HK-2 (cell line): Measurements from ENCODE around the gene POLE.

Experiments used
- DNase-seq: peaks from one replicate; pipeline ENCODE4 v3.0.0-alpha.2; 2018; ENCODE audit not compliant: unreplicated experiment

POLE gene

DNA sequence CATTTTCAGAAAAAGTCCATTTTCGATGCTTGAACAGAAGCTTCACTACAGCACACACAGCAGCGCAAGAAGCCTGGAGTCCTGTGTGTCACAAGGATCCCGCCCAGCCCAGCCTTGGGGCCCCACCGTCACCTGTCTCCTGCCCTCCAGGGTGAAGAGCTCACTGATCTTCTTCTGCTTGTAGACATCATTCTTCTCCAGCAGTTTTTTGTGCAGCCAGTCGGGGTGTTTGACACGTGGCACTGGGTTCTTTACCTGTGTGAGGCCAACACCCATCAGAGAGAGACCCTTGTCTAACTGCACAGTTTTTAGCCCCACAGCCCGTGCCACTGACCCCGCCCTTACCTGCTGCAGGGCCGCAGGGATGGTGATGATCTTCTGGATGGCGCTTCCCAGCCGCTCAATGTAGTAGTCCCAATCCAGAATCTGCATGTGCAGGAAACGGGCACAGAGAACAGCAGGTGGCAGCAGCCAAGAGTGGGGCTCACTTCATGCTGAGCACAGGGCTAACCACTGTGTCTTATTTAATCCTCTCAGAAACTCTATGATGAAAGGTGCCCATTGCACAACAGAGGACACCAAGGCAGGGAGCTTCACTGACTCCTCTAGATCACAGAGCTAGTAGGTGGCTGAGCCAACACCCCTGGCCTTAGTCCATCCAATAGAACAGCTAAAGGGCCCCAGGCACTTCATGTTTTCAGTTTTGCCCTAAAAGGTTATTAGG, 30.0 kb downstream of the POLE start:
- no peak for DNase-seq

DNA sequence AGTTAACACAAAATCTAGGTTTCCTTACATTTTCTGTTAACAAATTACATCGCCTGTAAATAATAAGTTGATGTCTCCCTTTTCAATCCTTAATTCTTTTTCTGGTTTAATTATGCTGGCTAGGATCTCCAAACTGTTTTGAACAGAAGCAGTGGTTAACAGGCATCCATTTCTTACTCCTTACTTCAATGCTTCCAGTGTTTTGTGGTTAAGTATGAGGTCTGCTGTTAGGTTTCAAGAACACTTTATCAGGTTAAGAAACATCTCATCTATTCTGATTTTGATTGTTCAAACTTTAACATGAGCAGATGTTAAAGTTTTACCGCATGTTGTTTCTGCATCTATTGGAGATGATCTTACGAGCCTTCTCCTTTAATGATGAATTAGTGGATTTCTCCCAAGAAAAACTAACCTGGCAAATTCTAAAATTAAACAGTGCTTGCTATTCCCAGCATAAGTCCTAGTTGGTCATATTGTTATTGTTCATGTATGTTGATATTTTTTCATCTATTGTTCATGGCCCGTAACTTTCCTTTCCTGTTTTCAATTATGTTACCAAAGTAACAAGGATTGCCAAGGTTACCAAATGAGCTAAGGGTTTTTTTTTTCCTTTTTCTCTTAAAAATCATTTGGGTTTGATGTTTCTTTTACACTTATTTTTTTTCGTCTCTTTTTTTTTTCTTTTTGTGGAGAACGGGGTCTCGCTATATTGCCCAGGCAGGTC, 33.4 kb downstream of the POLE start:
- DNase-seq, result no peak

DNA sequence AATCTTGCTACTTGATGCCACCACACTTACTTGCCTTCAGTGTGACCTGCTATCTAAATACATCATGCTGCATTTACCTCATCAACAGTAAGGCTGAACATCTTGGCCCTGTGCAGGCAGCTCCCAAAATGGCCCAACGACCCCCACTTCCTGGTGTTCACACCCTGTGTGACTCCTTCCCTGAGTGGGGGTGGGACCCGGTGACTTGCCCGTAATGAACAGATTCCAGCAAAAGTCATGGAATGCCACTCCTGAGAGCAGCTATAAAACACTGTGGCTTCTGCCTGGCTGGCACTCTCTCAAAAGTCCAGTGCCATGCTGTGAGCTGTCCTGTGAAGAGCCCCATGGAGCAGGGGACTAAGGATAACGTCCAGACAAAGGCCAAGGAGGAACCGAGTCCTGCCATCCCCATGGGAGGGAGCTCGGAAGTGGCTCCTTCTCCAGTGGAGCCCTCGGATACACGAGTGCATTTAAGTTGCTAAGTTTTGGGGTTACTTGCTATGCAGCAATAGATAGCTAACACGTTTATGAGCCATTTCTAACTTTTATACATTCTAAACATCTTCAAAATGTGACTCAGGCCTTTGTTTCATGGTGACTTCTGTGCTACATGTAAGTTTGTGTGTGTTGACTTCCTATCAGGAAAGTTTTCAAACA, 35.6 kb downstream of the POLE start:
- no peak for DNase-seq

DNA sequence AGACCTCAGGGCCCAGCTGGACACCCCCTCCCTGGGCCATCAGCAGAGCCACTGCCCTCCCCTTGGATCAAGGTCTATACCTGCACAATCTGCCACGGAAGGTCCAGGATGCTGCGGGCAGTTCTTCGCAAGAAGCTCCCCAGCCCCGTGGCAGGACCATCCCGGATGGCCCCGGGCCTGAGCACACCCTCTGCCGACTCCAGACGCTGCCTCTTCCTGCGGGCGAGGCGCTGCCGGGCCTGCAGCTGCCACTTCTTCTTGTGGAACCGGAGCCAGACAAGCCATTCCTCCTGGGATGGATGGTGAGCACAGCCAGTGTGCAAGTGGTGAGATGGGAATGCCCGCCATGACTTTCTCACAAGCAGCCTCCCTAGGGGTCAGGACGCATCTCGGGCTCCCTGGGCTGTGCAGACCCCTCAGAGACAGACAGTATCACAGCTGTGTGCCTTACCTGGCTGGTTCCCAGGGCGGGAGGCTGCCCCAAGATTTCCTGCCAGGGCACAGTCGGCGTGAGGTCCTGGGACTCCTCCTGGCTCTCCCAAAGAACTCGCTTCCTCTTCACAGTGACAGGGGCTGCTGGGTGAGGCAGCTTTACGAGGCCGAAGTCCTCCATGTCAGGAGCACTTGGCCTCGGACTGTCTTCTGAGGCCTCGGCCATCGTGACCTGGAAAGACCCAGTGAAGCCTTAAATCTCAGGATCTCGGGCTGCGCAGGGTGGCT, 37.8 kb downstream of the POLE start:
- no peak for DNase-seq

DNA sequence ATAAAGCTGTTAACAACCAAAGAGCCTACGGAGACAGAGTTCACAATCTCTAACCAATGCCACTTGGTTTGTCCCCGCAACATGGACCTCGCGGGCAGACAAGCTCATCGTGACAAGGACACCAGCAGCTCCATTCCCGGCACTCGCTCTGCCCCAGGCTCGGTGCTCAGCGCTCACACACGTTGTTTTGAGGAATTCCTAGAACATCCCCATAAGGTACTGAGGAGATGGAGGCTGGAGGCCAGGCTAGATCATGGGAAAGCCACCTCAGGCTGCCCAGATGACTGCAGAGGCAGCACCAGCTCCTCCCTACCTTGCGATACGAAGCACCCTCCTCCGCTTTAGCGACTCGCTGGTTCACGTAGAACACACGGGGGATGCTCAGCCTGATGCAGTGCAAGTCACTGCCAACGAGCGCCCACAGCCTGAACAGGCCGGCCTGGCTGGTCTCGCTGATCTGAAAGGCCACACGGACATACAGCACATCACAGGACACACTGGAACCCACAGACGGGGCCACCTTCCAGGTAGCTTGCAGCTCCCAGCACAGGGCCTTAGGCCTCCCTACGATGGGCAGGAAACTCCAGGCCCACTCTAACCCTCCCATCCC, 38.4 kb downstream of the POLE start:
- no peak for DNase-seq

DNA sequence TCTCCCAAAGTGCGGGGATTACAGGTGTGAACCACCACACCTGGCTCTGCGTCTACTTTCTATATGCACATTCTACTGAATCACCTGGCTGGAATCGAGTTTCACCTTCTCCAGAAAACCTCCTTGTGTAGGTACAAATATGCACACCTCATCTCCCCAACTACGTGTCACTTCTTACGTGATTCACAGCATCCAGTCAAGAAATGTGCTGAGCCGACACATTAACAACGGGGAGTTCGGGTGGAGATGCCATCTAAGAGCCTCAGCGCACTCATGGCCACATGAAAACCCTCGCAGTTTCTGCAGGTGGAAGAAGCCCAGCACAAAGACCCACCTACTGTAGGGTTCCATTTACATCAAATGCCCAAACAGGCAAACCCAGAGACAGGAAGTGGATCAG, 39.3 kb downstream of the POLE start:
- DNase-seq, result no peak

DNA sequence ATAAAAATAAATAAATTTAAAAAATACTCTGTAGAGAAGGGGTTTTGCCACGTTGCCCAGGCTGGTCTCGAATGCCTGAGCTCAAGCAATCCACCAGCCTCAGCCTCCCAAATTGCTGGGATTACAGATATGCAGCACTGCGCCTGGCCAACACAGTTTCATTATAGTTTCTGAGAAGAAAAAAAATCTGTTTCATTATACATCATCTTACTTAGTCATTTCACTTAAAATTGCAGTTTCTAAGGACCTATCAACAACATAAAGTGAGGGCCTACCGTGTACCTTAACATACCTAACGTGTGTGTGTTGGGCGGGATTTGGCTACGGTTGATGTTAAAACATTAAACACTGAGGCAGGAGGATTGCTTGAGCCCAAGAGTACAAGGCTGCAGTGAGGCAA, 40.3 kb downstream of the POLE start:
- no peak for DNase-seq

DNA sequence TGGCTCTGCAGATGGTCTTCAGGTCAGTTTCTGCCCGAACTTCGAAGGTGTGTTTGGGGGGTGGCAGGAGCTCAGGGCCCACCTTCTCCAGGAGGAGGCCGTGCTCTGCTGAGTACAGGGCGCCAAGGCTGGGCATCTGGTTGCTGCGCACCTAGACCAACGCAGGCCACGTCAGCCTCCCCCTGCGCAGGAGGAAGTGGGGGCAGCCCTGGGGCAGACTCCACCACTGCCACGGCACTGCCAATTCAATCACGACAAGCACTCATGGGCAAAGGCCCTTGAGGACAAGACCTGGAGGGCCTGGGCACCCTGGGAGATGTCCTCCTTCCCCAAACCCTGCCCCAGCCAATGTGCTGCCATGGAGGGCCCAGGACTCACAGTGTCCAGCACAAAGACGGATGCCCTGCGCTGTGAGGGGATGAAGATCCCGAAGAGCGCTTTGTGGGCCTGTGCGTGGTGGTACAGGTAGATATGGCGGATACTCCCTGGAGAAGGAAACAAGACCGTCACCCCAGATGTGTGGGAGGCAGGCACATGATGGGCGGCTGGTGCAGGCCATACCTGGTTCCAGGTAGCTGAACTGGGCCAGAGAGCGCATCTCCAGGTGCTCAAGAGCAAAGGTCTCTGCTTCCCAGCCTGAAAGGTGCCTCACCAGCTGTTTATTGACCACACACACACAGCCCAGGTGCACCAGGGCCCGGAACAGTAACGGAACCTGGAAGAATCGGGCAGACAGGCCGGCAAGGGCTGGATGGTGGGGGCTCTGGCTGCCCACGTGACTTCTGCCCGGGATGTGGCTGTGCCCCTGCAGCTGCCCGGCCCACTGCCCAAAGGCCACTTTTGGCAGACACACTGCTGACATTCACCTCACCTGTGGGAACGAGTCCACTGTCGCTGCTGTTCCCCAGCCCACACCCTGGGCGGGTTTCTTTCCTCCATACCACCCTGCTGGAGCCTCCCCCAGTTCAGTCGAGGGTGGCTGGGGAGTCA, 44.0 kb downstream of the POLE start:
- DNase-seq, result no peak

DNA sequence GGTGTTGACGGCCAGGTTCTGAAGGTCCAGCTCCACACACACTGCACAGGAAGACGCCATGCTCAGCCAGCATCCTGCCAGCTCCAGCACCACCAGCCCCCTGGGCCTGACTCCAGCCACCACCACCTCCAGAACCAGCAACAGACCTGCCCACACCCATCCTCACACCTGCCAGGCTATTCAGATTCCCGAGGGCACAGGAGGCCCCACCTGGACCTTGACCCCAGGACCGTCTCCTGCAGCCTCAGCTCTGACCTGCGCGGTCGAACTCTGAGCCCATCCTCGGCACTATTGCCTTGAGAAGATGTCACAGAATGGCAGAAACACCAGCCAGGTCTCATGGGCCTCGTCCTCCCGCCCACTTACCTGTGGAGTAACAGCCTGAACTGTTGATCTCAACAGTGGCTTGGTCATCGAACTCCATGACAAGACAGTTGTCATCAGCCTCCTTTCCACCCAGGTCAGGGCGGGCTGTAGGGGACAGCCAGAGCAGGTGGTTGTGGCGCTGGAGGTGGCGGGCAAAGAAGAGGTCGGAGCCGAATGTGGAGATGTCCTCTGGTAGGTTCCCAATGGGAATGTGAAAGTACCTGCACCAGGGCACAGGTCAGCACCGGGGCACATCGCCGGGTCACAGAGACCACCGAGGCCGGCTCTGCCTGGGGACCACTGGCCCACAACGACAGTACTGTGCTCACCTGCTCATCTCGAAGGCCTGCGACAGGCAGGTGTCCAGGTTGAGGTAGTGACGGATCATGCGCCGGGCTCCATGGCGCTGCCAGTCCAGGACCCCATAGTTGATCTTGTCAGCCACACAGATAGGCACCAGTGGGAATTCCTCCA, 45.1 kb downstream of the POLE start:
- DNase-seq, result no peak

DNA sequence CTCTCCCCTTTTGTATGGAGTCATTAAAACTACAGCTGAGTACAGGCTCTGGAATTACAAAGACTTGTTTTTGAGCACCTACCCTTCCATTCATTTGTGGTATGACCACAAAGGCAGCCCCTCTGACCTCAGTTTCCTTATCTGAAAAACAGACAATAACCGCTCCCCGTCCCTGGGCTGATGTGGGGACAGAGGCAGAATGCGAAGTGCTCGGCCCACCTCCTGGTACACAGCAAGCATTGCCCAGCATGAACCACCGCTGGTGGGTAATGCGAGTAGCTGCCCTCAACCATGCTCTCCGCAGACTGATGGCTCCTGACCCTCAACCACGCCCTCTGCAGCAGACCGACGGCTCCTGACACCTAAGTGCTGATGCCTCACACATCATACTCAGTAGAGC, 46.2 kb downstream of the POLE start:
- DNase-seq, result no peak

DNA sequence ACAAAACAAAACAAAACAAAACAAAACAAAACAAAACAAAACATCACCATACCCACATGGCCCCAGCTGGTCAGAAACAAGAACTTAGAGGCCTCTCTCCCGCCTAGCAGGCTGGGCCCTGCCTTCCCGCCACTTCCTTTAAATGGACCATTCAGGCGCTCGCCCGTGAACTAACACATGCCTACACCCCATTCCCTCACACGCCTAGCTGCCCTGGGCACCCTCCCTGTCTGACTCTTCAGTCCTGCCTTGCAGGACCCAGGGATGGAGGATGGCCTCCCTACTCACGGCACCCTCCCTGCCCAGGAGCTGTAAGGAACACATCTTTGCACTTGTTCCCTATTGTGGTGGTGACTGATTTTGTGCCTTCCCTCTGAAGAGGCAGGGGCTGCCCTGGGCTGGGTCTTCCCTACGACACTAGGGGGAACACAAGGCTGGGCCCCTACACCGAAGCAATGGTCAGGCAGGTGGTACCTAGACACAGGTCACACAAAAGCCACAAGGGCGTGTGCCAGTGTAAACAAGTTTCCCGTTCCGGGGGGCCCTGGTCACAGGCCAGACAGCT, 47.1 kb downstream of the POLE start:
- no peak for DNase-seq

DNA sequence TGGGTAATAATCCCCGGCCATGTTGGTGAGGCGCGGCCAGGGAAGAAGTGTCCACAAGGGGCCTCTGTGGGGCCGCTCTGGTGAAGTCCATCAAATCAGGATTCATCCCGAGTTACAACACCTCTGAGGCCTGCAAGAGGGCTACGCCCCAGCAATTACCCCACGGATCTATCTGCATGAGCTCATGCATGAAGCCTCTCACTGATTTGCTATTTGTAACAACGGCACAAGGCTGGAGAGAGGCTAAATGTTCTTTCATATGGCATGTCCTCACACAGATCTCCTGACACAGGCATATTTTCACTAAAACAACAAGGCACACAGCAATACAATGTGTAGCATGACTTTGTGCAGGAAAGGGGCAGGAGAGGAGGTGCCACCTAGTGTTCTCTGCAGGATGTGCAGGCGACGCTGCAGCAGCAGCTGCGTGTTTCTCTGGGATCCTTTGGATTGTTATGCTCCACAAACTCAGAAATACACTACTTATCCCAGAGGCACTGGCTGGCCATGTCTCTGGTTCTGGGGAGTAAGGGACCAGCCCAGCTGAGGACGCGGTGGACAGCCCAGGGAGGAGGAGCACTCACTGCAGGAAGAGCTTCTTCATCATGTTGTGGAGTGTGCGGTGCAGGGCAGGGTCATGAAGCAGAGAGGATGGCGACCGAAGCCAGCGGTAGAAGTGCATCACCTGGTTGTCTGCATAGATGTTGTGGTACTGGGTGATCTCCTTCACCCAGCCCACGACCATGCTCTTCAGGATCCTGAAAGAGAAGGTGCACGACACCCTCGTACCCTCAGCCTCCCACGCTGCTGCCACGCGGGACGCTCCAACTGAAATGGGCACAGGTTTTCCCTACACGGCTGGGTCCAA, 48.4 kb downstream of the POLE start:
- DNase-seq, result no peak

DNA sequence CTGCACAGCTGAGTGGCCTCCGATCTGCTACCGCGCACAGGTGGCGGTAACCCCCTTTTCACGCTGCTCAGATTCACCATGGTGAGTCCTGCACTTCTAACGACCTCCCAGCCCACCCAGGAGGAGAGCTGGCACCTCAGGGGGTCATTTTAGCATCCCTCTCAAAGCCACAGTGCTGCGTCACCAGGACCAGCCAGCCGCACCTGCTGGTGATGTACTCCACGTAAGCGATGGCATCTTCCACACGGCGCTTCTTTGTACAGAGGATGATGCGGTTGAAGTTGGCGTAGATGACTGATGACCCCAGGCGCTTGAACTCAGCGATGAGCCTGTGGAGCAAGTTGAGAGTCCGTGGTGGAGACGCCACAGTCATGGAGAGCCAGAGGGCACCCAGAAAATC, 49.3 kb downstream of the POLE start:
- no peak for DNase-seq

DNA sequence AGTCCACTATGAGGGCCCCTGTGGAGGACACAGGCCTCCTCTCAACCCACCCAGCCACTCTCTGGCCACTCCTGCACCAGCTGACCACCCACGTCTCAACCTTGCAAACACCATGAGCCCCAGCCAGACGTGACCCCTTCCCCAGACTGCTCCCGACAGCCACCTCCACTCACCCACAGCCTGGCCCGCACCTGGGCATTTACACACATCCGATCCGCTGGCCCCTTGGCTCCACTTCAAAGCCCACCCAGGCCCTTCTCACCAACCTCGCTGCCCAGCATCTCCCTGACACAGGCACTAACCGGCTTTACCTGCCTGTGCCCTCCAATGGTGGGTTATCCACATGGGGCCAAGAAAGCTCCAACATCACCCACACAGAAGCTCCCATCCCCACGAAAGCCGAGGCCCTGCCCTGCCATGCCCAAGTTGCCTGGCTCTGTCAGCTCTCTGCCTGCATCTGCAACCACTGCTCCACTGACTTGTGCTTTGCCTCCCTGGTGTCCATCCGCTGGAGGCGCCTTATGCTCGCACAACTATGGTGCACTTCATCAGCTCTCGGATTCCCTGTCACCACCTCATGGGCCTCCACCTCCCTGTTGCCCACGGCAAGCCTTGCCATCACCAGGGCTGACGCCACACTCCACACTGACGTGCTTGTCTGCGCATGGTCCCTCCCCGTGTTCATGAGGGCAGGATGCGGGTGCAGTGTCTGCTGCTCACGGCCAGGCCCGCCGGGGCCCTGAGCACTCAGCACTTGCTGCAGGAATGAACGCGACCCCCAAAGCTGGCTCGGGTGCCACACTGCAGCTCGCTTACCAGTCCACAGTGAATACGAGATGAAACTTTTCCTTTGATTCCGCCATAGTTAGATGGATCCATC, 51.8 kb downstream of the POLE start:
- no peak for DNase-seq

DNA sequence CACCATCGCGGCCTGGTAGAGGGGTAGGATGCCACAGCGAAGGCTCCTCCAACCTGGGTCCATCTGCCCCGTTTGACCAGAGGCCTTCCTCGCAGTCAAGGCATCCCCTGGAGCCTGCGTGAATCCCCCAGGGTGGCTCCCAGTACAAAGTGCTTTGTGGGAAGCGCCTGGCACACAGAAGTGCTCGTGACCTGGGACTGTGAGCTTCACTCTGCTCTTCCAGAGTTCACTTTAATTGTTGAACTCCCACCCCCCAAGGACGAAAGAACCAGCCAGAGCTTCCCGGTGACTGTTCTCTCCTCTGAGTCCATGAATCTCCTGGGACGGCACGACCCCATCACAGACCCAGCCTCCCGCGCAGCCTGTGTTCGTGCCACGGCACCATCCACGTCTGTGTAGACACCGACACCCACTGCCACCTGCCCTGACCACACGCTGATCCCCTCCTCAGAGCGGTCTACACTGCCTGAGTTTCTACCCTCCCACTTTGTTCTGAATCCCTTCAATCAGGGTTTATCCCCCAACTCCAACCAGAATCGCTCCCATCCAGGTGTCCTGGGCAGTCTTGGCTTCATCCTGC, 52.6 kb downstream of the POLE start:
- no peak for DNase-seq

DNA sequence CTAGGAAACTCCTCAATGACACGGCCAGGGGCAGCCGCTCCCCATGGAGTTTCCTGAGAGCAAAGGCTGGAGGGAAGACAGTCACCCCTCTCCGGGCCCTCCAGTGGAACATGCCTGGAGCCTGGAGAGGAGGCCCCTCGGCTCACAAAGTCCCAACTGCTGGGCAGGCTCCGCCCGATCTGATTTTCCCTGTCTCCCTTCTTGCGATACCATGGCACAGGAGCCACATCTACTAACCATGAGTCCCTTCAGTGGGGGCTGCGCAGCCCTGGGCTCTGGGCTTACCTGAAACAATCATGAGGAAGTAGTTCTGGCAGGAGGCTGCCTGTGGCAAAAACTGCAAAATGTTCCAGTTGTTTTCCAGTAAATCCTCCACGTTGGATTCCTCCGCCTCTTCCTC, 53.2 kb downstream of the POLE start:
- no peak for DNase-seq

DNA sequence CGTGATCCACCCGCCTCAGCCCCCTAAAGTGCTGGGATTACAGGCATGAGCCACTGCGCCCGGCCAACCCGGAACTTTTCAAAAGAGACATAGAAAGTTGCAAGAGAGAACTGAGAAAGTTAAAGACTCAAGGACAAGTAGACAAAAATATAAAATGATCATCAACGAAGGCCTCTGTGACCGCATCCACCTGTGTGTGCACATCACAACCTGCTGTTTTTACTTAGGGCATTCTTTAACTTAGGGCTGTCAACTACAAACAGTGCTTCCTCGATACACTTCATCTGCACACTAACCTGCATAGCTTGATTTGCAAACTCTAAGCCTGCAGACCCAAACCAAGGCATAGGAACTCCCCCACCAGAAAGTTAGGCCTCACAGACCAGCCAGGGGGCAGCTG, 53.7 kb downstream of the POLE start:
- DNase-seq, result no peak
